ENCODE measurements around the gene DTX2.
"Not testable (repeated sequence)": the region's sequence is repeated elsewhere in the genome, so short reads cannot be mapped to it uniquely, and the experiment has no call there.

GRCh38 chr7:76485822-76486610 is 24.5 kb downstream of the DTX2 start:
- not testable (repeated sequence) for TF ChIP-seq CTCF (IDR thresholded peaks at IDR 0.05); EP300 (IDR thresholded peaks at IDR 0.05; ENCODE audit: low read depth); POLR2A (IDR thresholded peaks at IDR 0.05)

Measured in transverse colon (tissue), 3 donors.